Measurements from ENCODE around the gene CUX1. TPM values are rescaled to one million over a fixed set of nuclear protein-coding genes. Genes with fewer than 3 reads are reported as not detected.

CUX1 gene
- total RNA-seq, 4 donors from 2014 or later = 42.8 to 59.0 (median 47.4) TPM

GRCh38 chr7:102072636-102073209, 255.3 kb downstream of the CUX1 start:
- TF ChIP-seq CTCF (IDR thresholded peaks at IDR 0.05; ENCODE audit: low read depth) = no peak

GRCh38 chr7:102073931-102074880, 256.8 kb downstream of the CUX1 start:
- no peak for TF ChIP-seq CTCF (IDR thresholded peaks at IDR 0.05; ENCODE audit: low read depth)

- no peak for TF ChIP-seq CTCF (IDR thresholded peaks at IDR 0.05; ENCODE audit: low read depth)
Measured at GRCh38 chr7:102075126-102075525, 257.7 kb downstream of the CUX1 start.

- no peak for TF ChIP-seq CTCF (IDR thresholded peaks at IDR 0.05; ENCODE audit: low read depth)
Measured at GRCh38 chr7:102075553-102076135, 258.2 kb downstream of the CUX1 start.

- no peak for TF ChIP-seq CTCF (IDR thresholded peaks at IDR 0.05; ENCODE audit: low read depth)
Measured at GRCh38 chr7:102077081-102077480, 259.7 kb downstream of the CUX1 start.

- no peak for TF ChIP-seq CTCF (IDR thresholded peaks at IDR 0.05; ENCODE audit: low read depth)
Measured at GRCh38 chr7:102079140-102080018, 262.0 kb downstream of the CUX1 start.

Measured in subcutaneous adipose tissue (tissue), 4 donors.